ENCODE measurements around the gene BCL11B.

Gene BCL11B

GRCh38 chr14:99289394-99290189 is 17.6 kb upstream of the BCL11B start:
- ChIA-PET CTCF (interaction anchor here (1.1 kb wide), 1 partner anchor 31 kb away, joined by 3 read pairs; no protein-coding TSS in a partner anchor), POLR2A (no interaction called here)
- no peak for DNase-seq (ENCODE audit: extremely low spot score)
- TF ChIP-seq ZNF384 (IDR thresholded peaks at IDR 0.05) (no peak), SUZ12 (IDR thresholded peaks at IDR 0.05) (no peak), LEF1 (IDR thresholded peaks at IDR 0.05; ENCODE audit: borderline replicate concordance) (no peak), HDGF (IDR thresholded peaks at IDR 0.05; ENCODE audit: borderline replicate concordance) (no peak), TARDBP (IDR thresholded peaks at IDR 0.05) (no peak), ARNT (IDR thresholded peaks at IDR 0.05) (no peak), FOXM1 (IDR thresholded peaks at IDR 0.05; ENCODE audit: borderline replicate concordance) (no peak)

GRCh38 chr14:99288948-99289347 is 17.0 kb upstream of the BCL11B start:
- ChIA-PET CTCF (no interaction called here), POLR2A (no interaction called here)
- no peak for DNase-seq (ENCODE audit: extremely low spot score)
- TF ChIP-seq ZNF384 (IDR thresholded peaks at IDR 0.05) (no peak), TARDBP (IDR thresholded peaks at IDR 0.05) (no peak), ARNT (IDR thresholded peaks at IDR 0.05) (no peak), FOXM1 (IDR thresholded peaks at IDR 0.05; ENCODE audit: borderline replicate concordance) (no peak), FOXA1 (IDR thresholded peaks at IDR 0.05) (no peak), BHLHE40 (IDR thresholded peaks at IDR 0.05; ENCODE audit: borderline replicate concordance) (no peak), ELF4 (IDR thresholded peaks at IDR 0.05) (no peak), SUZ12 (IDR thresholded peaks at IDR 0.05) (no peak), NFRKB (IDR thresholded peaks at IDR 0.05) (no peak), LEF1 (IDR thresholded peaks at IDR 0.05; ENCODE audit: borderline replicate concordance) (no peak)

GRCh38 chr14:99287269-99287942 is 15.4 kb upstream of the BCL11B start:
- POLR2A ChIA-PET, result no interaction called here
- CTCF ChIA-PET, result interaction anchor here (0.8 kb wide), 1 partner anchor 13 kb away, joined by 6 read pairs; no protein-coding TSS in a partner anchor
- no peak for DNase-seq (ENCODE audit: extremely low spot score)
- no peak for TF ChIP-seq SP1 (IDR thresholded peaks at IDR 0.05)
- TF ChIP-seq HDGF (IDR thresholded peaks at IDR 0.05; ENCODE audit: borderline replicate concordance), result no peak
- TF ChIP-seq LEF1 (IDR thresholded peaks at IDR 0.05; ENCODE audit: borderline replicate concordance), result no peak
- no peak for TF ChIP-seq TARDBP (IDR thresholded peaks at IDR 0.05)
- no peak for TF ChIP-seq PKNOX1 (IDR thresholded peaks at IDR 0.05)
- no peak for TF ChIP-seq FOXA1 (IDR thresholded peaks at IDR 0.05)

- POLR2A ChIA-PET, result no interaction called here
- TF ChIP-seq BHLHE40 (IDR thresholded peaks at IDR 0.05; ENCODE audit: borderline replicate concordance) (no peak), HDGF (IDR thresholded peaks at IDR 0.05; ENCODE audit: borderline replicate concordance) (no peak), TARDBP (IDR thresholded peaks at IDR 0.05) (no peak), LEF1 (IDR thresholded peaks at IDR 0.05; ENCODE audit: borderline replicate concordance) (no peak), FOXA1 (IDR thresholded peaks at IDR 0.05) (no peak), FOXM1 (IDR thresholded peaks at IDR 0.05; ENCODE audit: borderline replicate concordance) (no peak), FOXK2 (IDR thresholded peaks at IDR 0.05) (no peak), ARNT (IDR thresholded peaks at IDR 0.05) (no peak), L3MBTL2 (conservative IDR thresholded peaks at IDR 0.05) (no peak), ELF4 (IDR thresholded peaks at IDR 0.05) (no peak), CTBP1 (IDR thresholded peaks at IDR 0.05; ENCODE audit: borderline replicate concordance) (no peak), SP1 (IDR thresholded peaks at IDR 0.05) (no peak), ZNF384 (IDR thresholded peaks at IDR 0.05) (no peak)
- CTCF ChIA-PET, result interaction anchor here (0.8 kb wide), 1 partner anchor 12 kb away, joined by 6 read pairs; no protein-coding TSS in a partner anchor
- no peak for DNase-seq (ENCODE audit: extremely low spot score)
These were observed 14.8 kb upstream of the BCL11B start for GRCh38 chr14:99286761-99287160.

GRCh38 chr14:99284254-99285004 is 12.4 kb upstream of the BCL11B start:
- ChIA-PET POLR2A (no interaction called here), CTCF (interaction anchor here (0.6 kb wide), 1 partner anchor 614 kb away, joined by 3 read pairs; no protein-coding TSS in a partner anchor)
- TF ChIP-seq ELF4 (IDR thresholded peaks at IDR 0.05) (no peak), NFRKB (IDR thresholded peaks at IDR 0.05) (no peak), FOXA1 (IDR thresholded peaks at IDR 0.05) (no peak)
- no peak for DNase-seq (ENCODE audit: extremely low spot score)

- TF ChIP-seq BHLHE40 (IDR thresholded peaks at IDR 0.05; ENCODE audit: borderline replicate concordance) (no peak), LEF1 (IDR thresholded peaks at IDR 0.05; ENCODE audit: borderline replicate concordance) (no peak)
- CTCF ChIA-PET, result no interaction called here
- DNase-seq (ENCODE audit: extremely low spot score), result no peak
- POLR2A ChIA-PET, result no interaction called here
These were observed 10.5 kb upstream of the BCL11B start for GRCh38 chr14:99282261-99283050.

- POLR2A ChIA-PET, result no interaction called here
- TF ChIP-seq HDGF (IDR thresholded peaks at IDR 0.05; ENCODE audit: borderline replicate concordance) (no peak), TARDBP (IDR thresholded peaks at IDR 0.05) (no peak)
- CTCF ChIA-PET, result no interaction called here
- DNase-seq (ENCODE audit: extremely low spot score), result no peak
These were observed 9.4 kb upstream of the BCL11B start for GRCh38 chr14:99281396-99281795.

Measured in HEK293T (cell line).